Liver (tissue), 9 donors: ENCODE measurements around the gene RUBCN. TPM values are rescaled to one million over a fixed set of nuclear protein-coding genes. Genes with fewer than 3 reads are reported as not detected.

Experiments
- DNase-seq: peaks from one replicate; pipeline ENCODE4 v3.0.0-alpha.2; 2017; ENCODE audit warnings: low spot score
- H3K27ac ChIP-seq, 2 donors: one replicate each; pipeline ENCODE4 v1.7.0; 2013; ENCODE audit warnings: inconsistent platforms in 2 of 2, low read length in 2 of 2, control low read depth in 1 of 2, low read depth in 1 of 2, mild to moderate bottlenecking in 1 of 2
- H3K27me3 ChIP-seq, 4 donors: one replicate each; pipeline versions ENCODE4 v1.6.1 to v1.7.0; 2013; ENCODE audit warnings: low read length in 3 of 4, inconsistent platforms in 1 of 4, mild to moderate bottlenecking in 1 of 4, moderate library complexity in 1 of 4; ENCODE audit not compliant: control insufficient read depth in 4 of 4, insufficient read depth in 4 of 4
- H3K36me3 ChIP-seq, 4 donors: one replicate each; pipeline versions ENCODE4 v1.6.1 to v1.7.0; 2013; ENCODE audit warnings: low read length in 3 of 4, mild to moderate bottlenecking in 3 of 4, low read depth in 1 of 4, moderate library complexity in 1 of 4; ENCODE audit not compliant: control insufficient read depth in 4 of 4, insufficient read depth in 3 of 4
- H3K4me1 ChIP-seq, 4 donors: one replicate each; pipeline versions ENCODE4 v1.6.1 to v1.7.0; 2013; ENCODE audit warnings: low read length in 3 of 4, mild to moderate bottlenecking in 3 of 4, moderate library complexity in 1 of 4; ENCODE audit not compliant: control insufficient read depth in 4 of 4, insufficient read depth in 4 of 4
- H3K4me3 ChIP-seq, 3 donors: one replicate each; pipeline versions ENCODE4 v1.6.1 to v1.7.0; 2013; ENCODE audit warnings: low read length in 3 of 3, control low read depth in 1 of 3, low read depth in 1 of 3, mild to moderate bottlenecking in 1 of 3
- H3K9ac ChIP-seq, 2 donors: one replicate each; pipeline ENCODE4 v1.7.0; 2013; ENCODE audit warnings: low read length in 2 of 2, mild to moderate bottlenecking in 2 of 2, moderate library complexity in 2 of 2, control low read depth in 1 of 2, low read depth in 1 of 2
- H3K9me3 ChIP-seq, 4 donors: one replicate each; pipeline versions ENCODE4 v1.6.1 to v1.7.0; 2013; ENCODE audit warnings: low read length in 3 of 4; ENCODE audit not compliant: control insufficient read depth in 4 of 4
- ATF3 ChIP-seq: IDR thresholded peaks from 2 replicates; pipeline ENCODE4 v1.6.1; 2016; ENCODE audit warnings: antibody characterized with exemption
- EGR1 ChIP-seq, 2 donors: IDR thresholded peaks; 2 replicates each; pipeline ENCODE4 v1.6.1; 2016 to 2018; ENCODE audit warnings: antibody characterized with exemption in 2 of 2, low read depth in 2 of 2
- FOXA1 ChIP-seq: IDR thresholded peaks from 2 replicates; pipeline ENCODE4 v1.6.1; 2016; ENCODE audit warnings: antibody characterized with exemption
- FOXA2 ChIP-seq: IDR thresholded peaks from 2 replicates; pipeline ENCODE4 v1.6.1; 2016; ENCODE audit warnings: antibody characterized with exemption
- GABPA ChIP-seq, 2 donors: IDR thresholded peaks in 1 of 2; conservative IDR thresholded peaks in 1 of 2; 2 replicates each; pipeline ENCODE4 v1.6.1; 2016; ENCODE audit warnings: antibody characterized with exemption in 2 of 2, mild to moderate bottlenecking in 1 of 2, moderate library complexity in 1 of 2
- HNF4A ChIP-seq, 2 donors: conservative IDR thresholded peaks; 2 replicates each; pipeline ENCODE4 v1.6.1; 2016; ENCODE audit warnings: antibody characterized with exemption in 2 of 2, mild to moderate bottlenecking in 2 of 2
- HNF4G ChIP-seq: IDR thresholded peaks from 2 replicates; pipeline ENCODE4 v1.6.1; 2016; ENCODE audit warnings: antibody characterized with exemption
- JUND ChIP-seq, 2 donors: IDR thresholded peaks; 2 replicates each; pipeline ENCODE4 v1.6.1; 2016; ENCODE audit warnings: antibody characterized with exemption in 2 of 2
- NR2F2 ChIP-seq: IDR thresholded peaks from 2 replicates; pipeline ENCODE4 v1.6.1; 2016; ENCODE audit warnings: antibody characterized with exemption
- RAD21 ChIP-seq, 2 donors: IDR thresholded peaks; 2 replicates each; pipeline ENCODE4 v1.6.1; 2016; ENCODE audit warnings: antibody characterized with exemption in 2 of 2, mild to moderate bottlenecking in 2 of 2
- REST ChIP-seq: IDR thresholded peaks from 2 replicates; pipeline ENCODE4 v1.6.1; 2016; ENCODE audit warnings: antibody characterized with exemption, mild to moderate bottlenecking
- RXRA ChIP-seq, 2 donors: IDR thresholded peaks; 2 replicates each; pipeline ENCODE4 v1.6.1; 2017 to 2018; ENCODE audit warnings: antibody characterized with exemption in 2 of 2, mild to moderate bottlenecking in 1 of 2
- SP1 ChIP-seq: IDR thresholded peaks from 2 replicates; pipeline ENCODE4 v1.6.1; 2018; ENCODE audit warnings: antibody characterized with exemption, mild to moderate bottlenecking
- TAF1 ChIP-seq: conservative IDR thresholded peaks from 2 replicates; pipeline ENCODE4 v1.6.1; 2016; ENCODE audit warnings: antibody characterized with exemption, mild to moderate bottlenecking
- YY1 ChIP-seq: IDR thresholded peaks from 2 replicates; pipeline ENCODE4 v1.6.1; 2016; ENCODE audit warnings: antibody characterized with exemption, mild to moderate bottlenecking
- ZBTB33 ChIP-seq: IDR thresholded peaks from 2 replicates; pipeline ENCODE4 v1.6.1; 2016; ENCODE audit warnings: antibody characterized with exemption
- WGBS: extraction: QIAGEN DNeasy Blood & Tissue Kit; methylation state at CpG from one replicate; pipeline ENCODE4 v1.1.7; 2013; 5-methylcytosine and 5-hydroxymethylcytosine counted together
- polyA plus RNA-seq, 2 donors: library from polyadenylated mRNA; stranded (reverse) in 1 of 2; unstranded in 1 of 2; fragments of 200-250 nt in 1 of 2; fragments of >200 nt in 1 of 2; fragmentation: Nextera tagmentation in 1 of 2; extraction: Ambion mirVana in 1 of 2; gene quantifications; one replicate each; pipeline versions ENCODE4 v1.2.1 to v1.2.3, GENCODE V29; 2013 to 2015
- total RNA-seq, 2 donors: library from RNA; depleted of rRNA; stranded (reverse); fragments of >200 nt; gene quantifications; one replicate each; pipeline ENCODE4 v1.2.3, GENCODE V29; 2014
- TF ChIP-seq, protein P1 (sequence below): fragments of 150-350 bp; IDR thresholded peaks from 2 replicates; pipeline ENCODE4 v1.5.1; 2017; ENCODE audit warnings: improper control_type of control experiment, low read depth, low read length; ENCODE audit not compliant: missing input control
- TF ChIP-seq, protein P2 (sequence below): IDR thresholded peaks from 2 replicates; pipeline ENCODE4 v1.6.1; 2016; ENCODE audit warnings: antibody characterized with exemption
- donor health status: healthy.
- donor health status: healthy.
- donor health status: healthy.
- donor health status: healthy.
- donor health status: healthy.

RUBCN gene
- total and polyA plus RNA-seq, 4 donors = 4.1 to 7.0 (median 4.7) TPM

DNA sequence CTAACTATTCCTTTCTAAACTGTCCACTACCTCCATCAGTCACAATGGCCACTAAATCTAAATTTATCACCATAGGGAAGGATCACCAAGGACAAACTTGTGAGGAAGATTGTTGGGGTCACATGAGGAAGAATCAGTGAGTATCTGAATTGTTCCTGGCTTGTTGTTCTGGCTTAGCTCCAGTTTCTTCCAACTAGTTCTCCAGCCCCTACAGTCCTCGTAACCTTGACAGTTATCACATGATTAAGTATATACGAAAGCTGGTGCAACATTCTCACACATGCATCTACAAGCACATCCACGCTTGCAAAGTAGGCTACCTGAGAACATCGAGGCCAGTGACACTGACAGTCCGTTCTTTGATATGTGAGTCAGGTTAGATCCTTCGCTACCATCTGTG lies 46.0 kb downstream of the RUBCN start:
- Histone ChIP-seq H3K4me3 (no peak overlapping the region), H3K36me3 (peaks cover 4 to 26% (median 20%) of the 10 kb centered on the region in 4 donors), H3K27ac (no peak overlapping the region), H3K4me1 (no peaks in the 10 kb centered on the region), H3K9ac (no peak overlapping the region), H3K27me3 (no peaks in the 10 kb centered on the region), H3K9me3 (no peaks in the 10 kb centered on the region)
- no peak for DNase-seq
- 95% methylated on average over 6 of the region's 6 CpGs for WGBS
- no peak for TF ChIP-seq ATF3
- TF ChIP-seq ZBTB33 = no peak
- TF ChIP-seq FOXA1 = no peak
- TF ChIP-seq JUND (IDR thresholded peaks at IDR 0.05) = no peak
- TF ChIP-seq HNF4G = no peak
- no peak for TF ChIP-seq HNF4A (conservative IDR thresholded peaks at IDR 0.05)
- TF ChIP-seq NR2F2 = no peak
- TF ChIP-seq RAD21 (IDR thresholded peaks at IDR 0.05) = no peak
- TF ChIP-seq TAF1 = no peak
- no peak for TF ChIP-seq YY1
- no peak for TF ChIP-seq FOXA2
- TF ChIP-seq, protein P1, sequence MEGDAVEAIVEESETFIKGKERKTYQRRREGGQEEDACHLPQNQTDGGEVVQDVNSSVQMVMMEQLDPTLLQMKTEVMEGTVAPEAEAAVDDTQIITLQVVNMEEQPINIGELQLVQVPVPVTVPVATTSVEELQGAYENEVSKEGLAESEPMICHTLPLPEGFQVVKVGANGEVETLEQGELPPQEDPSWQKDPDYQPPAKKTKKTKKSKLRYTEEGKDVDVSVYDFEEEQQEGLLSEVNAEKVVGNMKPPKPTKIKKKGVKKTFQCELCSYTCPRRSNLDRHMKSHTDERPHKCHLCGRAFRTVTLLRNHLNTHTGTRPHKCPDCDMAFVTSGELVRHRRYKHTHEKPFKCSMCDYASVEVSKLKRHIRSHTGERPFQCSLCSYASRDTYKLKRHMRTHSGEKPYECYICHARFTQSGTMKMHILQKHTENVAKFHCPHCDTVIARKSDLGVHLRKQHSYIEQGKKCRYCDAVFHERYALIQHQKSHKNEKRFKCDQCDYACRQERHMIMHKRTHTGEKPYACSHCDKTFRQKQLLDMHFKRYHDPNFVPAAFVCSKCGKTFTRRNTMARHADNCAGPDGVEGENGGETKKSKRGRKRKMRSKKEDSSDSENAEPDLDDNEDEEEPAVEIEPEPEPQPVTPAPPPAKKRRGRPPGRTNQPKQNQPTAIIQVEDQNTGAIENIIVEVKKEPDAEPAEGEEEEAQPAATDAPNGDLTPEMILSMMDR = no peak
- no peak for TF ChIP-seq RXRA (IDR thresholded peaks at IDR 0.05)
- TF ChIP-seq SP1 = no peak
- TF ChIP-seq REST = no peak
- TF ChIP-seq EGR1 (IDR thresholded peaks at IDR 0.05; ENCODE audit: low read depth in 2 of 2) = no peak

DNA sequence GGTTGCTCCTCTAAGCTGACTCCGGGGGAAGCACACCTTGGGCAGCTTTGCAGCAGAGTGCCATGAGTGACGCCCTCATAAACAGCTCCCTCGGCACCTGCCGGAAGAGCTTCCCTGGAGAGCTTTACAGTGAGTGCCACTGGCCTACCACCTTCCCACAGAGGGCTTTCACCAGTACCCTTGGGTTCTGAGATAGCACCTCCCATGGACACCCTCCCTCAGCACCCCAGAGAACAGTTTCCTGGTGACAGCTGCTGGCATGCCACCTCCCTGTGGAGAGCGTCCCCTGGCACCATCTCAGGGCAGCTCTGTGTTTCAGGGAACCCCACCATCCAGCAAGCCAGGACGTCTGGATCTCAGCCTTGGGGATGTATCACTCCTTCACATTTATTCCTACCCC lies 49.1 kb downstream of the RUBCN start:
- H3K4me3 ChIP-seq = no peak overlapping the region
- no peaks in the 10 kb centered on the region for H3K4me1 ChIP-seq
- H3K9ac ChIP-seq = no peak overlapping the region
- 98% methylated on average over 6 of the region's 6 CpGs for WGBS
- H3K27me3 ChIP-seq = no peaks in the 10 kb centered on the region
- no peaks in the 10 kb centered on the region for H3K9me3 ChIP-seq
- DNase-seq = no peak
- no peak overlapping the region for H3K27ac ChIP-seq
- peaks cover 3 to 16% (median 12%) of the 10 kb centered on the region in 4 donors for H3K36me3 ChIP-seq
- TF ChIP-seq SP1 (no peak), NR2F2 (no peak), REST (no peak), HNF4G (no peak), ATF3 (no peak), GABPA (IDR thresholded peaks at IDR 0.05 in 1 of 2, conservative IDR thresholded peaks at IDR 0.05 in 1 of 2) (no peak), TAF1 (no peak), FOXA2 (no peak), HNF4A (conservative IDR thresholded peaks at IDR 0.05) (no peak)
- TF ChIP-seq, protein P1 = no peak
- TF ChIP-seq, protein P2, sequence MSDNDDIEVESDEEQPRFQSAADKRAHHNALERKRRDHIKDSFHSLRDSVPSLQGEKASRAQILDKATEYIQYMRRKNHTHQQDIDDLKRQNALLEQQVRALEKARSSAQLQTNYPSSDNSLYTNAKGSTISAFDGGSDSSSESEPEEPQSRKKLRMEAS = no peak
